Astrocyte (in vitro differentiated cells and primary cell): ENCODE data around the gene BMPER.

ENCODE experiments used
- CTCF ChIP-seq: IDR thresholded peaks from 2 replicates; pipeline ENCODE4 v1.5.1; 2011; ENCODE audit warnings: low read depth, mild to moderate bottlenecking, inconsistent platforms, low read length, moderate library complexity; ENCODE audit not compliant: insufficient read depth
- EZH2 ChIP-seq: IDR thresholded peaks from 2 replicates; pipeline ENCODE4 v1.6.1; 2012; ENCODE audit warnings: mild to moderate bottlenecking, low read length, inconsistent platforms; ENCODE audit not compliant: insufficient read depth

- TF ChIP-seq CTCF (no peak), EZH2 (no peak)
Observed at GRCh38 chr7:33923440-33924229, 18.3 kb downstream of the BMPER start.
